HG02938 (cell line): ENCODE results near the gene CTPS2.
"Not testable (repeated sequence)": the region's sequence is repeated elsewhere in the genome, so short reads cannot be mapped to it uniquely, and the experiment has no call there.

Source experiments
- ATAC-seq: cut with Tn5 transposase; IDR thresholded peaks from one replicate; pipeline ENCODE4 v1.9.1; 2021; ENCODE audit warnings: mild to moderate bottlenecking, moderate library complexity; ENCODE audit not compliant: unreplicated experiment

Gene CTPS2, protein sequence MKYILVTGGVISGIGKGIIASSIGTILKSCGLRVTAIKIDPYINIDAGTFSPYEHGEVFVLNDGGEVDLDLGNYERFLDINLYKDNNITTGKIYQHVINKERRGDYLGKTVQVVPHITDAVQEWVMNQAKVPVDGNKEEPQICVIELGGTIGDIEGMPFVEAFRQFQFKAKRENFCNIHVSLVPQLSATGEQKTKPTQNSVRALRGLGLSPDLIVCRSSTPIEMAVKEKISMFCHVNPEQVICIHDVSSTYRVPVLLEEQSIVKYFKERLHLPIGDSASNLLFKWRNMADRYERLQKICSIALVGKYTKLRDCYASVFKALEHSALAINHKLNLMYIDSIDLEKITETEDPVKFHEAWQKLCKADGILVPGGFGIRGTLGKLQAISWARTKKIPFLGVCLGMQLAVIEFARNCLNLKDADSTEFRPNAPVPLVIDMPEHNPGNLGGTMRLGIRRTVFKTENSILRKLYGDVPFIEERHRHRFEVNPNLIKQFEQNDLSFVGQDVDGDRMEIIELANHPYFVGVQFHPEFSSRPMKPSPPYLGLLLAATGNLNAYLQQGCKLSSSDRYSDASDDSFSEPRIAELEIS

DNA sequence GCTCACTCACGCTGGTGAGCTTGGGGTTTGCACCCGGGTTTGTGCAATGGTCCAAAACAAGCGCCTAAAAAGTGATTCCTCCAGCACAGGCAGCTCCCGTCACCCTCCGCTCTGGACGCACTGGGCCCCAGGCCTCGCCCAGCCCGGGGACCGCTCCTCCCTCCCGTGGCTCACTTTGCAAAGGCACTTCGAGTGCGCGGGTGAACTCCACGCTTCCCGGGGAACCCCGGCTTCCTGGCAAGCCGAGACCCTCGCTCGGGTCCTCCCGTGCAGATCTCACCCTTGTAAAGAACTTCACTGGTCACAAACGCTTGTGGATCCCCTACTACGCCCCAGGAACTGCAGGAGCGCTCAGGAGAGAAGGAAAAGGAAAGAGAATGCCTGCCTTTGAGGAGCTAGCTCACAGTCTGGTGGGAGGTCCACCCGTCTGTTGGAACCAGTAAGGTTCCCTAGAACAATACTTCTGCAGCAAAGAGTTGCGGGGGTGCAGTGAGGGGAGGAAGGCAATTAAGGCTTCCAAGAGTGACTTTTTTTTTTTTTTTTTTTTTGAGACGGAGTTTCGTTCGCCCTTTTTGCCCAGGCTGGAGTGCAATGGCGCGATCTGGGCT is at the start of gene CTPS2:
Gene CTPS2 (minus strand): TSS at position 122 of the 608 bp plus-strand sequence. CDS start 9,767 bp downstream, outside the sequence.
- ATAC-seq: peak; percentile 74

DNA sequence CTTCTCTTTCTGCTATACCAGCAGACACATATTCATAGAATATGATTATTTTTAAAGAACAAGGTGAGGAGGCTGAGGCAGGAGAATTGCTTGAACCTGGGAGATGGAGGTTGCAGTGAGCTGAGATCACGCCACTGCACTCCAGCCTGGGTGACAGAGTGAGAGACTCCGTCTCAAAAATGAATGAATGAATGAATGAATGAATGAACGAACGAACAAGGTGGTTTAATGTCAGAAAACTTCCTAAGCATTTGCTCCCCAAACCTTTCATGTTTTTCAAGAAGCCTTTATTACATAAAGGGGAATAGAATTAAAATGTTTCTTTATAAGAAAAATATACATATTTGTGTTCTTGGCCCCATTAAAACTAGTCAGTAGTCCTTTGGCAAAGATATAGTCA is 49.0 kb upstream of the CTPS2 start:
- not testable (repeated sequence) for ATAC-seq

DNA sequence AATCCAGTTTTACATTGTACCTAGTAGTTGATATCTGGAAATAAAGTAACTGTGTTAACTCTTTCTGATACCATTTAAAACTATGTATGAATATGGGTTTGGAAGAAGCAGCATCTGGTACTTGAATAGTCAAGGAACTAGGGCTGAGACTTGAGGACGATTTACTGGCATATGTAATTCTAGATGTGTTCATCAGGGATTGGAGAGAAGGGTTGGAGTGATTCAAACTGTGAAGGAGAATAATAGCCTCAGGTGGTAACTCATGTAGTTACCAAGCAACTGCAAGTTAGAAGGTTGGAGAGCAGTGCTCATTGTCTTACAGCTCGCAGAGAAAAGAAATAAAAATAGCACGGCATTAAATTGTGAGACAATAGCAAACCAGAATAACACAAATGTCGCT is 44.3 kb upstream of the CTPS2 start:
- no peak for ATAC-seq

DNA sequence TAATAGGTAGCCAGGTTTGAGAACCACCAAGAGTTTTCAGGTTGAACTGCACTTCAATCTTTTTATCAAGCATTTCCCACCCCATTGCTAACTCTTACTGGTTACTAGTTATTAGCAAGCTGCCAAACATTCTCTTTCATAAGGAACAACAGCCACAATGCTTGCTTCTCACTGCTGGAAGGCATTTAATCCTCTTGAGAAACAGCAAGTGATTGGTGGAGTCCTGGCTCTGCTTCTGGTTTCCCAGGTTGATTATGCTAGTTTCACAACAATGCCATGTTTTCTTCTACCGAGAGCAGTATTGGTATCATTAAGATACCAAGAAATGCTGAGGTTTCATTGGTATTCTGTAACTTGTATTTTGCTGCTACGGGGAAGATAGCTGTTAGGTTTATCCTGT is 41.5 kb upstream of the CTPS2 start:
- no peak for ATAC-seq

DNA sequence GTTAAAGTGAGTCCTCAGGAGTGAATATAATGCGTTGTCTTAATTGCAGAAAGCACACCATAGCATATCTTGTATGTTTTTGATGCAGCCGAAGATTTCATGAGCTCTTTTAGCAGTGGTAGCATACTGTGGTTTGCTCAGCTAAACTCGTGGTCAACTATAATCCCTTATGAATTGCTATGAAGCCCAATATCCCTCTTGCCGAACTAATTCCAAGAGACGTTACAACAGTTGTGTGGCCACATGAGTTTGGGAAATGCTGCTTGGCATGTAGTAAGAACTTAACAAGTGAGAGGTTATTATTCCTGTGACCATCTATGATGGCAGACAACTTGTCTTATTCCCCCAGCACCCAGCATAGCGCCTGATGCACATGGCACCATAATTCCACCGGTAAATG is 37.7 kb upstream of the CTPS2 start:
- ATAC-seq: no peak

DNA sequence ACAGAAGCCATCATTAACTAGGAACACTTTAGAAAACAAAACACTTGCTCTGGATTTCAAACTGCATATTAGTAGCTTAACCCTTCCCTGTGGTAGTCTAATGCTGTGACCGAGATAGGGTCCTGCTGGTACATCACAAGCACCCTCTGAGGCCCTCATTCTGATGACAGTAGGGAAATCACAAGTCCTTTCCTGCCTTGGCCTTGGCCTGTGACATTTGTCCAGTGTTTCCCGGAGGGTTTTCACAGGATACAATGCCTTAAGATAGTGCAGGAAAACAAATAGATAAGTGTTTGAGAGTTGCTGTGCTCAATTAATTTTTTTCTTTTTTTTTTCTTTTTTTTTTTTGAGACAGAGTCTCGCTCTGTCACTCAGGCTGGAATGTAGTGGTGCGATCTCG is 36.0 kb upstream of the CTPS2 start:
- no peak for ATAC-seq

DNA sequence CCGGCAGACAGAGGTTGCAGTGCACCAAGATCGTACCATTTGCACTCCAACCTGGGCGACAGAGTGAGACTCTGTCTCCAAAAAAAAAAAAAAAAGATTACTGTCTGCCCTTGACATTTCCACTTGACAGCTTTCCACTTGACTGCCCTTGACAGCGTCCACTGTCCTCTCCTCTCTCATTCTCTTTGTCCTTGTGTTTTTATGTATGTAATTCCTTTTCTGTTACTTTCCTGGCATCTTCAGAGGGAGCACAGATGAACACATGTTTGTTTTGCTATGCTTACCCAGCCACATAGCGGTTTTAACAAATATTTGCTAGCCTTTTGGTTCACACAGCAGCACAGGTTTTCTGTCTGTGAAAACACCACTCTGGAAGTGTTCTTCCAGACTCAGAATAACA is 33.2 kb upstream of the CTPS2 start:
- no peak for ATAC-seq

DNA sequence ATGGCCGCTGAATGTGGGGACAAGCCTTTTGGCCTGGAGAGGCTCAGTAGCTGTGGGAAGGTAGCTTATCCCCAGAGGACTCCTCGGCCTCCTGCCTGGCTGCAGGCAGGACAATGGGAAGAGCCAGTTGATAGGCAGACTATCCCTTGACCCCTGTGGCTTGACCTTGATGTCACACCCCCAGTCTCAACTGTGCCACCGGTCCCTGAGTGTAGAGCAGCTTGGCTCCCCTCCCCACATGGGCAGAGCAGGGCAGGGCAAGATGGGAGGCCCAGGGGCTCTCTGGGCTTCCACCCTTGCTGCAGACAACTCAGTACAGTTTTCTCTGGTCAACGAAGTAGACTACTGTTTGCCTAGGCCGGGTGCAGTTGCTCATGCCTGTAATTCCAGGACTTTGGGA is 32.6 kb upstream of the CTPS2 start:
- ATAC-seq: no peak

DNA sequence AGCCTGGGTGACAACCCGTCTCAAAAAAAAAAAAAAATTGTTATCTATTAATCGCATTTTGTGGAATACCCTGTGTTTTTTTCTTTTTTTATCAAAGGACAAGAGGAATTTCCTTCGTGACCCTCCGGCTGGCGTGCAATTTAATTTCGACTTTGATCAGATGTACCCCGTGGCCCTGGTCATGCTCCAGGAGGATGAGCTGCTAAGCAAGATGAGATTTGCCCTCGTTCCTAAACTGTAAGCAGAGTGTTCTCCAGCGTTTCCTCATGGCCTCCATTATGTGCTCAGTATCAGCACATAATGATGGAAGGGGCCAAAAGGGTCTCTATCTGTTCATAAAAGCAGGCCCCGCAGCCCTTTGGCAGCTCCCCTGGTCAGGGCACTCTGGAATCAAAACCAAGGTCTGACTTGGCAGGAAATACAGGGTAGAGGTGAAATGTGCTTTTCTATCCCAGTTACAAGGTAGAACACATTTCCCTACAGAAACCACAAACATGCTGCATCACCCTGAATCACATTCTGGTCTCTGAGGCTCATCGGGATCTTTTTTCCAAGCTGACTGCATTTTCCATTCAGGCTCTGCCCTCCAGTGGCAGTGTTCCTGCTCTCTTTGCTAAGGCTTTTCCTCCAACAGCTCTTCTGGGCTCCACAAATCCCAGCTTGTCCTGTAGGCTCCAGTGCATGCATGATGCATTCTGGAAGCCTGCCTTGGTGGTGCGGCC is 31.3 kb upstream of the CTPS2 start:
- ATAC-seq: no peak

DNA sequence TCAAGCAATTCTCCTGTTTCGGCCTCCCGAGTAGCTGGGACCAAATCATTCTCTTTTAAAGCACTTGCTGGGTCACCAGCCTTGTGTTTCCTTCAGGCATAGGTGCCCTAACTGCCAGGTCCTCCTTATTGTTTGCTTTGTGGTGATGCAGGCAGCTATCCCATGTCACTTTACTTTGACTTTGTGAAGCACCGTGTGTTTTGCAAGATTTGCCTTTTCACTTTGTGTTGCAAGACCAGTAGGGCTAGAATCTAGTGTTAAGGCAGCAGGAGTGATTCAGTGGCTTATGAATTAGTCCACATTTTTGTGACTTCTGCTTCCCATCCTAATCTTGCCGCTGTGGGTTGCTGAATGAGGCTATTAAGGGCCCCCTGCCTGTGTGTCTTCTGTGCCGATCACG is 27.1 kb upstream of the CTPS2 start:
- no peak for ATAC-seq

DNA sequence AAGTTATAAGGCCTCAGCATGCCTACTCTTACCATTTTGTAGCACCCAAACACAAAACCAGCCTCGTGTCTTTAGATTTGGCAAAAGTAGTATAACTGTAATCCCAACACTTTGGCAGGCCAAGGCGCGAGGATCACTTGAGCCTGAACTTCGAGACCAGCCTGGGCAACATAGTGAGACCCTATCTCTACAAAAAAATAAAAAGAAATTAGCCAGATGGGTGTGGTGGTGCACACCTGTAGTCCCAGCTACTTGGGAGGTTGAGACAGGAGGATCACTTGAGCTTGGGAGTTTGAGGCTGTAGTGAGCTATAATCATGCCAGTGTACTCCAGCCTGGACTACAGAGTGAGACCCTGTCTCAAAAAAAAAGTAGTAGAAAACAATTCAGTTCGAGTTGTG is 24.6 kb upstream of the CTPS2 start:
- ATAC-seq: no peak

DNA sequence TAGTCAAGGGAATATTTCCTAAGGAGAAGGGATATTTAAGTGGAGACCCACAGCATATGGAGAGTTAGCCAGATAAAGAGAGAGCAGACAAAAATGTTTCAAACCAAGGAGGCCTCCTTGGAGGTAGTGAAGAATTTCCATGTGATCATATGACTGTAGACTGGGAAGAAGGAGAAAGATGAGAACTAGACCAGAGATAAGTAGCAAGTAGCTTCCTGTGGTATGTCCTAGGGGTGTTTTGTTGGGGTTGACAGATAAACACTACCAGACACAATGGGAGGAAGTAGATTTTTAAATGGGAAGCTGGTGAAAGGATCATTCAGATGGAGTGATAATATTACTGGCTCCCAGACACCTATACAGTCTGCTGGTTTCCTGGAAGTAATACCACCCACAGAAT is 20.5 kb upstream of the CTPS2 start:
- no peak for ATAC-seq

DNA sequence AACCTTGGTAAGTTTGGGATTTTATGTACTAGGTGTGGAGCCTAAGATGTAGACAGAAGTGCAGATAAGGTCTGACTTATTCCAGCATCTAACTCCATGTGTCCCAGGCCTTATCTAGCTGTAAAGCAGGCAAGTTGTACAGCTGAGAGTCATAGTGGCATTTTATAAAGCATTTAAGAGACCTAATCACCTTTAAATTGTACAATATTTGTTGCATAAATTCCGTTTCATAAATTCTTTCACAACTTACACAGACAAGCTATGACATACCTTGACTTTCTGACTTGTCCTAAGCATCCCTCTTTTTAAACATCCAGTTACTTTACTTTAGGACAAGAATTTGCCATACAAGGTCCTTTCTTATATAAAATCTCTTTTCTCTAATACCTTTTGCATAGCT is 18.0 kb upstream of the CTPS2 start:
- ATAC-seq: no peak

DNA sequence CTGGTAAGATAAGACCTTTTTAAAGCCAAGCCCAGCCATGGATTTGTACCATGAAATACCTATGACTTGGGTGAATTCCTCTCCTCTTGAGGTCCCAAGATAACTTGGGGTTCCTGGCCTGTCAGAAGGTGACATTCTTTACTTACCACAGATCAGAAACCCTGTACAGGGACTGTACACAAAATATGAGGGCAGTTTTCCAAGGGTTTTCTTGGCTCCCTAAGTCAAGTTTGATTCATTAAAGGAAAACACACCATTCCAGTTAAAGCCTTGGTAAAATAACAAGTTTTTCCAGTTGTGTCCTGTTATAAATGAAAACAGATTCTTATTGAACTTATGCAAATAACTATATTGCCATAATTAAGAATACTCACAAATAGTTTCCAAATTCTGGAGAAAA is 15.2 kb upstream of the CTPS2 start:
- no peak for ATAC-seq

DNA sequence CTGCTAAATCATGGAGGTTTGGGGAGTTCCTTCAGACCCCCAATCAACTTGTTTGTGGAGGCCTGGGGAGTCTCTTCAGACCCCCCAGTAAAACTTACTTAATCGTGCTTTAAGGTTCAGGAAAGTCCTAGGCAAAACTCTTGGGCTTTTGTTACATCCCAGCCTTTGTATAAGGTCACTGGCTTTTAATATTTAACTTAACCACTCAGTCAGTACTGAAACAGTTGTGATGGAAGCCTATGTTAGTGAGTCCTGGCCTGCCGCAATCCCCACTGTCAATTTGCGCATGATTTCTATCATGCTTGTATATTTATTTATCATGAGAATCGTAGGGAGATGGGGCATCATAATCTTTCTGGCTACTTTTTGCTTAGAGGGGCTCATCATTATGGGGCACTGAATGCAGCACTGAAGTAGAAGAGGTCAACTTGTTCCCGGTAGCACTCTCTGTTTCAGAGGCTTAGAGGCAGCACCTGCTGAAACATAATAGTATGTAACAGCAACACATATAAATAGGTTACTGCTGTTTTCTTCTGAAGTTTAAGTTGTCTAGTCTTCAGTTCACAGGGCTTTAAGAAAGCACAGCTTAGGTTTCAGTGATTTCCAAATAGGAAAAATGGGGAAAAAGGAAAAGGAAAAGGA is 14.0 kb upstream of the CTPS2 start:
- peak; percentile 89 for ATAC-seq

DNA sequence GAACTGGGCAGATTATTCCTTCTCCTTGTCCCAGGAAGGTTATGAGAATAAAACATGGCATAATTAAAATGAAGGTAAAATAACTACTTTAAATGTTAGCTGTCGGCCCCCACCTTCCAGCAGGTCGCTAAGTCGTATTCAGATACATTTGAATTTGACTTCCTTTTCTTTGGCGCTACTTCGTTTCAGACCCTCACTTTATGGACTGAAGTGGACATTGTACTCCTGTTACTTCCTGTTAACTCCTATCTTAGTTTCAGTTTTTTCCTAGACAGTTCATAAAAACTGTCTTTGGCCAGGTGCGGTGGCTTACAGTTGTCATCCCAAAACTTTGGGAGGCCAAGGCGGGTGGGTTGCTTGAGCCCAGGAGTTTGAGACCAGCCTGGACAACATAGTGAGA is 12.6 kb upstream of the CTPS2 start:
- ATAC-seq: no peak

DNA sequence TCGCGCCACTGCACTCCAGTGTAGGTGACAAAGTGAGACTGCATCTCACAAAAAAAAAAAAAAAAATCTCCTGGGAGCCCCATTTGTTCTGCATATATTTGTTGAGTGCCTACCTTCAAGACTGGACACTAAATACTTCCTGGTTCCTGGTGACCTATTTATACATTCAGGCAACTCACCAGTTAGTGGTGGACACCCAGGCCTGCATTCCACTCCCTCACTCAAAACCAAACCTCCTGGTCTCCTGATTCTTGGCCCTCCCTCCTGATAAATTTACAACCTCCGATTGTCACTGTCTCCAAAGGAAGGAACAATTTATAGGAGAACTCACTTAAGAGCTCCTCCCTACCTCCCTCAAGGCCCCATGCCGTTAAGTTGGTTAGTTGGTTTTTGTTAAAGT is 10.0 kb upstream of the CTPS2 start:
- no peak for ATAC-seq

DNA sequence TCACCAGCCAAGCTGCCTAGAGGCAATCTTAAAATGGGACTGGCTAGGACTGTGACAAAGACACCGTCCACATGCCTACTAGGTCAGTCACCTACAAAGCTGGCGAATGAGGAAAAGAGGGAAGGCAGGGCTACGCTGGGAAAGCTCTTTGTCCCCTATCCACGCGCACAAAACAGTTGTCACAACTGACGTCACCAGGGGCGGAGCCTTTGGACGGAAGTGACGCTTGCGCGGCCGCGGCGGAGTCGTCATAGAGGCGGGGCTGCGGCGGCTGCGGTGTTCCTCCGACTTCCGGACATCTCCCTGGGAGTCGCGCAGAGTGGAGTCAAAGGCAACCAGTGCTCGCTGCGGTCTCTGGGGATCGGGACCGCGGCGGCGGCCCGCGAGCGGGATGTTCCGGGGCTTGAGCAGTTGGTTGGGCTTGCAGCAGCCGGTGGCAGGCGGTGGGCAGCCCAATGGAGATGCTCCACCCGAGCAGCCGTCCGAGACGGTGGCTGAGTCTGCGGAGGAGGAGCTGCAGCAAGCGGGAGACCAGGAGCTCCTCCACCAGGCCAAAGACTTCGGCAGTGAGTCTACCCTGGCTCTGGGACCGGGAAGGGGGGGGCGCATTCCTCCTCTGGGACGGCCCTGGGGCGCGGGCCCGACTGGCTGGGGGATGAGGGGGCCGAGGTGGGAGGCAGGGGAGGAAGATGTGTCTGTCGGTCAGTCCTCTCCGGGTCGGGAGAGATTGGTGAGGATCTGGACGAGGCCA is 7.0 kb upstream of the CTPS2 start, which contains the start of gene SYAP1:
Gene SYAP1 (plus strand): TSS at position 279 of the 751 bp plus-strand sequence. CDS start 113 bp downstream, at position 392.
- peak; percentile 85 for ATAC-seq

DNA sequence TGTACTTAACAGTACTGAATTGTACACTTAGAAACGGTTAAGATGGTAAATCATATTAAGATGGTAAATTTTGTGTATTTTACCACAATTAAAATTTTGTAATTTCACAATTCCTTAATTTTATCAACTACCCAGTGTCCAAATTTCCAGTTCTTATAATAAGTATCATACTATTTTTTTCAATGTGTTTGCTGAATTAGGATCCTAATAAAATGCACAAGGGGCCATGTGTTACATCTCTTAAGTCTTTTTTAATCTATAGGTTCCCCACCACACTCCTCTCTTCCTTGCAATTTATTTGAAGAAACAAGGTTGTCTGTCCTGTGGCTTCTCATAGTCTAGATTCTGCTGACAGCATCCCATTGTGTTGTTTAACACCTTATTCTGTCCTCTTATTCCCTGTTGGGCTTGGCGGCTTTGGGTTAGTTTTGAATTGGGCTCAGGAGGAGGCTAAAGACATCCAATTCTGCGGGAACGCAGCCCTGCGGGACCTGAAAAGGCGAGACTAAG is 6.4 kb upstream of the CTPS2 start:
- peak; percentile 33 for ATAC-seq

DNA sequence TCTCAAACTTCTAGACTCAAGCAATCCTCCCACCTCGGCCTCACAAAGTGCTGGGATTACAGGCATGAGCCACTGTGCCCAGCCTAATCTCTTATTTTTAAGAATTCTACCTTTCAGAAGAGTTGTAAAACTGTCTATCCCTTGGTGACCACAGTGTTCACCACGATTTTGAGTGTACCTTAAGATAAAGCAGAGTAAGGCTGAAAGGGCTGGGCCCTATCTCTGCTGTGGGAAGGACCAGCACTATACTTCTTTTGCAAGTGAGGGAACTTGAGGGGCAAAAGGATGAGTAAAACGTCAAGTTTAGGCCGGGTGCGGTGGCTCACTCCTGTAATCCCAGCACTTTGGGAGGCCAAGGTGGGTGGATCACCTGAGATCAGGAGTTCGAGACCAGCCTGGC is 4.0 kb upstream of the CTPS2 start:
- not testable (repeated sequence) for ATAC-seq
